Panc1 (cell line): ENCODE data around the gene NFKB2.

ENCODE experiments used
- POLR2AphosphoS5 ChIP-seq: IDR thresholded peaks from 2 replicates; pipeline ENCODE4 v1.6.1; 2012; ENCODE audit warnings: mild to moderate bottlenecking, low read depth, low read length, moderate library complexity
- REST ChIP-seq, 2 experiments: IDR thresholded peaks; 2 replicates each; pipeline ENCODE4 v1.6.1; 2011 to 2012; ENCODE audit warnings: low read depth in 2 of 2, control low read depth in 1 of 2, low read length in 1 of 2, mild to moderate bottlenecking in 1 of 2, moderate library complexity in 1 of 2; ENCODE audit not compliant: insufficient read depth in 1 of 2
- SIN3A ChIP-seq: IDR thresholded peaks from 2 replicates; pipeline ENCODE4 v1.6.1; 2012; ENCODE audit warnings: low read depth, mild to moderate bottlenecking, low read length, moderate library complexity, borderline replicate concordance; ENCODE audit not compliant: insufficient read depth
- TCF7L2 ChIP-seq: IDR thresholded peaks from 2 replicates; pipeline ENCODE4 v1.6.1; 2011; ENCODE audit warnings: mild to moderate bottlenecking, low read depth, low read length, inconsistent platforms
- TF ChIP-seq, protein P1 (sequence below): fragments of 450-650 bp; IDR thresholded peaks from 2 replicates; pipeline ENCODE4 v1.5.1; 2017; ENCODE audit warnings: mild to moderate bottlenecking

- TF ChIP-seq TCF7L2 (no peak), POLR2AphosphoS5 (no peak), REST (IDR thresholded peaks at IDR 0.05; ENCODE audit: insufficient read depth in 1 of 2, low read depth in 2 of 2, low read length in 1 of 2) (no peak), SIN3A (no peak)
- TF ChIP-seq, protein P1, sequence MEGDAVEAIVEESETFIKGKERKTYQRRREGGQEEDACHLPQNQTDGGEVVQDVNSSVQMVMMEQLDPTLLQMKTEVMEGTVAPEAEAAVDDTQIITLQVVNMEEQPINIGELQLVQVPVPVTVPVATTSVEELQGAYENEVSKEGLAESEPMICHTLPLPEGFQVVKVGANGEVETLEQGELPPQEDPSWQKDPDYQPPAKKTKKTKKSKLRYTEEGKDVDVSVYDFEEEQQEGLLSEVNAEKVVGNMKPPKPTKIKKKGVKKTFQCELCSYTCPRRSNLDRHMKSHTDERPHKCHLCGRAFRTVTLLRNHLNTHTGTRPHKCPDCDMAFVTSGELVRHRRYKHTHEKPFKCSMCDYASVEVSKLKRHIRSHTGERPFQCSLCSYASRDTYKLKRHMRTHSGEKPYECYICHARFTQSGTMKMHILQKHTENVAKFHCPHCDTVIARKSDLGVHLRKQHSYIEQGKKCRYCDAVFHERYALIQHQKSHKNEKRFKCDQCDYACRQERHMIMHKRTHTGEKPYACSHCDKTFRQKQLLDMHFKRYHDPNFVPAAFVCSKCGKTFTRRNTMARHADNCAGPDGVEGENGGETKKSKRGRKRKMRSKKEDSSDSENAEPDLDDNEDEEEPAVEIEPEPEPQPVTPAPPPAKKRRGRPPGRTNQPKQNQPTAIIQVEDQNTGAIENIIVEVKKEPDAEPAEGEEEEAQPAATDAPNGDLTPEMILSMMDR = no peak
Observed at GRCh38 chr10:102449321-102450123, 54.0 kb downstream of the NFKB2 start.
